Cerebellar nuclear complex (tissue), 1 donor: ENCODE results near the gene POMC.
"Not testable (repeated sequence)": the region's sequence is repeated elsewhere in the genome, so short reads cannot be mapped to it uniquely, and the experiment has no call there.

Experiments
- DNase-seq, 2 experiments: peaks; one replicate each; lab custom pipeline; 2025; lab: John Stamatoyannopoulos, UW

The POMC gene

DNA sequence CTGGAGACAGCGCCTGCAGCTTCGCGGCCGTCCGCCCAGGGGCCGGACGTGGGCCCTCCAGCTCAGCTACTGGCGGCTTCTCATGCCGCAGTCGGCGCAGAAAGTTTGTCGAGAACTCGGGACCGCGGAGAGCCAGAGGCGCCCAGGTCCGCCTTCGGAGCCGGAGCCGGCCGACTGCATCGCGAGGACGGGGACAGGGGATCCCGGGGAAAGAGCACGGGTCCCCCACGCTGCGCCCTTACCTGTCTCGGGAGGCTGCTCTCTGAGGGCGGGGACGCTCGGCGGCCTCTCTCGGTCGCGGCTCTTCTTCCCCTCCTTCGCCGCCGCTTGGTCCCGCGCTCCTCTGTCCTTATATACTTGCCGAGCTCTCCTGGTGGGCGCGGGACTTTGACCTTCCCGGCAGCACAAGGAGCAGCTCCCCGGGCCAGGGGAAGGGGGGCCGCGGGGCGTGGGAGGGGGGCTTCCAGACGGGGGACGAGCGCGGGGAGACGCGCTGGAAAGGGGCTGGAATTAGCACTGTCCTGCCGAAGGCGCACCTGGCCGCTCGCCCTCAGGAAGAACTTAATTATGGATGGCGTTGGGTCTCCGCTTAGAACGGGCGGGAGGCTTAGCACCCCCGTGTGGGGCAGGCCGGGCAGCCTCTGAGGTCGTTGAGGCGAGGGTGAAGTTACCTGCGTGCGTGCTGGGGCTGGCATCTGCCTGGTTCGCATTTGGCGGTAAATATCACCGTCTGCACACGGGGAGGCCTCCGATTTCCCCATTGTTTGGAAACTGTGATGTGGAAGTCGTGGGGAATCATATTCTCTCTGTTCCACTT lies at the start of gene POMC:
Gene POMC (minus strand): TSS at position 325 of the 817 bp plus-strand sequence. CDS start 3,808 bp downstream, outside the sequence.
- DNase-seq = no peak

DNA sequence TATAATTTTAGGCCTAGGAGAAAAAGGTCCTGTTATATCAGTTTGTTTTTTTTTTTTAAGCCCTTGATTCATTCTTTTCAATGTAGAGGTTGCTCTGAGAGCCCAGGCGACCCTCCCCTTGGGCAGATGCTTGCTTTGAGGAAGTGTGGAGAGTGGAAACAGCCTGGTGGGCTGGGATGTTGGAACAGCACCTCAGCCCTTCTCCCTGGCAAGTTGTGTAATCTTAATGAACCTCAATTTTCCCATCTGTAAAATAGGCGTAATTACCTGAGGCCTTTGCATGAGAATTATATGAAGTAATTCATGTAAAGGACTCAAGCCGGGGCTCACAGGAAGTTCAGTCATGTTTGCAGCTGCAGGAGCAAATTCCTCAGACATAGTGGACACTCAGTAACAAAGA lies 49.7 kb upstream of the POMC start:
- no peak for DNase-seq

DNA sequence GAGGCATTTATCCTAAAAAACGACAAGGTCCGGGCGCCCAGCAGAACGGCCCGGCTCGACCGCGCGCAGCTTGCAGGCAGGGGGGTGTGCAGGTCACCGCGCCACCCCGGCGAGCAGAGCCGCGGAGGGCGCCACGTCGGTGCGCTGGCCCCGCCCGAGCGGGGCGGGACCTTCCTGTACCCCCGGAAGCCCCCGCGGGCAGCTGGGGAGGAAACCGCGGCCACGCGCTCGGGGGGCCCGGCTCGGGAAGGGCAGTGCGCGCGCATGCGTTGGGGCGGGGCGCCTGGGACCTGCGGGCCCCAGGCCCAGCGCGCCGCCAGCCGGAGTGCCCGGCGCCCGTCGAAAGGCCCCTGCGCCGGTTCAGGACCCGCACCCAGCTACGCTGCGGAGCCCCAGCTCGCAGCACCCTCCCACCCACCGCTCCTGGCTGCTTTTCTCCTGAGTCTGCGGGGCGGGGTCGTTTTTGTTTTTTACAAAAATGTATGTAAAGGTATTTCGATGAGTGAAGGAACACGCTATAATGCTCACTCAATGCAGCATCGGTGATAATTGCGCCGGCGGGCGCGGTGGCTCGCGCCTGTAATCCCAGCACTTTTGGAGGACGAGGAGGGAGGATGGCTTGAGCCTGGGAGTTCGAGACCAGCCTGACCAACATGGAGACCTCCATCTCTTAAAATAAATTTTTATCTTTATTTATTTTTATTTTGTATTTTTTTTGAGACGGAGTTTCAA lies 47.7 kb upstream of the POMC start:
- DNase-seq = no peak

DNA sequence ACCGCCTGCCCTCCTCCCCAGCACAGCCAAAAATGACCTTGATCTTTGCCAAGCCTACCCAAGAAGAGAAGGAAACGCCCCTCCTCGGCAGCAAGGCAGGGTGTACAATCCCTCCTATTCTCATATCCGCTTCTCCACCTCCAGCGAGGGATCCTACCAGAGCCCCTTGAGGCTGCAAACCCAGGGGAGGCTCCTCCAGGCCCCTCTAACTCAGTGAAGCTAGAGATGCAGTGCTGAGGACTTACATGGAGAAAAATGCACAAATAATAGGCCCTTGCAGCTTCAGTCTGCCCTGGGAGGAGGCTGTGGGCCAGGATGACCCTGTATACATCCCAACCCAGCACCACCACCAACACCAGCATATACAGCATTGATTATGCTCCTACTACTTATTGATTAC lies 46.9 kb upstream of the POMC start:
- no peak for DNase-seq

DNA sequence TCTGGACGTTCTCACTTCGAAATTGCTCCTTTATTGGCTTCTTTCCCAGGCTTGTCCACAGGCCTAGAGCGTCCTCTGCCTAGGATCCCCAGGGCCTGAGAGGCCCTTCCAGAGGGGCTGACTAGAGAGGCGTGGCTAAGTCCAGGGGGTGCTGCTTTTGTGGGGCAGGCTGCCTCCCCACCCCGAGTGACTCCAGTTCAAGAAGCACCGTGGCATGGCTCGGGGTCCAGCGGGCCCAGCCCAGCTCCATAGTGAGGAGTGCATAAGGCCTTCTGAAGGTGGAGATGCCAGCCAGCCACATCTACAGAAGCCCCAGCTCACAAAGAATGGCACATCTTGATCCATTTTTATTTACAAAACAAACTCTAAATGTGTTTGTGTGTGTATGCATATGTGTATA lies 44.8 kb upstream of the POMC start:
- DNase-seq = no peak

DNA sequence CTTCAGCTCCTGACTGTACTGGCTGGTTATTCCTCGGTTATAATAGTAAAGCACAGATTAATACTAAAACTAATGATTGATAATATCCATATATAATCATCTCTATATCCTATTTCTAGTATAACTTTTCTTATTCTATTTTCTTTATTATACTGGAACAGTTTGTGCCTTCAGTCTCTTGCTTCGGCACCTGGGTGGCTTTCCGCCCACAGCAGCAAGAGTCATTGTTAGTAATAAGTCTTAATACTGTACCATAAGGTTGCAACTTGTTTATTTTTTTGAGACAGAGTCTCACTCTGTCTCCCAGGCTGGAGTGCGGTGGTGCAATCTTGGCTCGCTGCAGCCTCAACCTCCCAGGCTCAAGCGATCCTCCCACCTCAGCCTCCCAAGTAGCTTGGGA lies 42.5 kb upstream of the POMC start:
- not testable (repeated sequence) for DNase-seq

DNA sequence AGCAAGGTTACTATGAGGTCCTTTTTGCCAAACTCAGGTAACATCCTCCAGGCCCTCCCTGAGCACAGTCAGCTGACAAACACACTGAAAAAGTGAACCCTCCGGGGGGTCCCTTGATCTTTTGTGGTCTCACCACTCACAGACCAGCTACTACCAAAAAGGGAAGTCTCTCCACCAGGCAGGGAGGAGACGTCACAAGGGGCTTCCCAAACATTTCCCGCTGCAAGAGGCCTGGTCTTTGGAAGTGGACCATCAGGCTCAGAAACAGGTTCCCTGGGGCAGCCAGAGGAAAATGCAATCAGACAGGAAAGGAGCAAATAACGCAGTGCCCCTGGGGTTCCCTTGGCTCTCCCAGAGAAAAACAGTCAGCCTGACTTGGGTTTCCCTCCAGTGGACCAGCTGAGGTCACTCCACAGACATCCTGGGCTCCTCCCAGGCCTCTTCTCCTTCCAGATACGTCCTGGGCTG lies 38.7 kb upstream of the POMC start:
- DNase-seq = no peak

DNA sequence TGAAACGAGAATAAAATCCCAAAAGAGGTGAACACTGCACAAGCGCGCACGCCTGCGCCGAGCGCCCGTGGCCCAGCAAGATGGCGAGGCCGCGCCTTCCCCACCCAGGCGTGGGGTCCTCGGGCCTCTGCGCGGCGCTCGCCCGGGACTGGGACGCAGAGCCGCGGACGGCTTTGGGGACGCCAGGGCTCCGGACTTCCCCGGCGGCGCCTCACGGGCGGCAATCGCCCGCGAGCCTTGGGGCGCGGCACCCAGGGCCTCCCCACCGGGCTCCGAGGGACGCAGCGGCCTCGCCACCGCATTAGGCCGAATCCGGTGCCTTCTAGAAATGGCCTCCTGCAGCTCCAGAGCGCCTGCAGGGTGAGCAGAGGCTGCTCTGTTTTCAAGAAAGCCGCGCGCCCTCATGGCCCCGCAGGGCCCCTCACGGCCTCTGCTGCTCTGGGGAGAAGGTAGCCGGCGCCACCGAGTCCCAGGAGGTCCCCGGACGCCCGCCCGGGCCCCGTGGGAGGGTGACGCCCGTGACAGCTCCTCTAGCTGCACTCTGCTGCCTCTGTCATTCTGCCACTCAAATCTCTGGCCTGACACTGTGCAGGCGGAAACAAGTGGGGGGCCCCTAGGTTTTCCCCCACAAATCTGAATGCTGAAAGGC lies 35.9 kb upstream of the POMC start:
- no peak for DNase-seq

DNA sequence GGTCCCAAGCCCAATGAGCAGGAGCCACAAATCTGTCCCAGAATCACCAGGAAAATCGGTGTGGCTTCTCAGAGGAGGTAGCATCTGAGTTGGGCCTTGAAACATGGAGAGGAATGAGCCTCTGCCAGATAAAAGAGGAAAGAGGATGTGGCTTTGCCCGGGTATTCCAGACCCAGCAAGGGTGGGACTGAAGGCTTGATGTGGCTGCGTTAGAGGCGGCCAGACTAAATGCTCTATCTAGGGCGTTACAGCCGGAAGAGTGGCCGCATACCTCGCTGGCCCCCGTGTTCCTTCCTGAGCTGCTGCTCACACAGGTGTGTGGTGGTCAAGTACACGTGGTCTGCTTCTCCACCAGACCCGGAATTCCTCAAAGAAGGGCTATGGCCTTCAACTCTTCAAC lies 33.9 kb upstream of the POMC start:
- no peak for DNase-seq

DNA sequence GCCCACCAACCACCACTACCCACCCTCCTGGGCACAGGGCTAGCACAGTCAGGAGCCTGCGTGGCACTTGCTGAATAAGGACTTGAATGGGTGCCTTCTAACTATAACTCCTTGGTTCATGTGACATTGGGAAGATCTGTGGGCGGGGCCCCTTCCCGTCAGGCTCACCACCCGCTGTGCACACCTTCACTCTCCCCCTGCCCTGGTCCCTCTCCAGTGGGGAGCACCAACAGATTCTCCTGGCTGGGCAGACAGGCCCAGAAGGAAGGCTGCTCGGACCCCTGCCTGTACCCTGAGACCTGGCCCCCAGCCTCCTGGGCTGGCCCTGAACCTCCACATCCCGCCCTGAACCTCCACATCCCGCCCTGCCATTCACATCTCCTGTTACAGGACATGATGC lies 33.4 kb upstream of the POMC start:
- DNase-seq = no peak

DNA sequence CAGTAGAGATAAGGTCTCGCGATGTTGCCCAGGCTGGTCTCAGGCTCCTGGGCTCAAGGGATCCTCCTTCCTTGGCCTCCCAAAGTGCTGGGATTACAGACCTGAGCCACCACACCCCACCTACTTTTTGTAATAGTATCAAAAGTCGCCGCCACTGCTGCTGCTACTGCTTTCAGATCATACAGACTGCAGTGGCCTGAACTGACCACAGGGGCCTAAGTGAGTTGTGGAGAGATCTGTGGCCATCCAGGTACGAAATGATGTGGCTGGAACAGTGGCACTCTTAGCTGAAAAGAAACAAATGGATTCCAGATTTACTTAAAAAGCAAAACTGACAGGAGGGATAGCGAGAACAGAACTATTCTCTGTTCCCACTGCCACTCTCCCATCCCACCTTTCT lies 32.9 kb upstream of the POMC start:
- no peak for DNase-seq

DNA sequence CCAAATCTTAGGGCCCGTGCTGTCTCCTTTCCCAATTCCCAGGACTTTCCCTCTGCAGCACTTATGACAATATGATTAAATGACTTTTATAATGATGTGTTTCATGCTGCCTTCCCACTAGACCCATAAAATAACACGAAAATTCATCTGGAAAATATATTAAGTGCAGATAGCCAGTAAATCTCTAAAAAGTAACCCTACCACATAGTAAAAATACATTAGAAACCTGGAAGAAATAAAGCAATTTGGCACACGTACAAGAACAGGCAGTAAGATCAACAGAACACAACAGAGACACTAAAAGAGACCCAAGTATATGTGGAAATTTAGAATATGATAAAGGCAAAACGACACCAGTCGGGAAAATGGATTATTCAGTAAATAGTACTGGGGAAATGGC lies 30.2 kb upstream of the POMC start:
- no peak for DNase-seq

DNA sequence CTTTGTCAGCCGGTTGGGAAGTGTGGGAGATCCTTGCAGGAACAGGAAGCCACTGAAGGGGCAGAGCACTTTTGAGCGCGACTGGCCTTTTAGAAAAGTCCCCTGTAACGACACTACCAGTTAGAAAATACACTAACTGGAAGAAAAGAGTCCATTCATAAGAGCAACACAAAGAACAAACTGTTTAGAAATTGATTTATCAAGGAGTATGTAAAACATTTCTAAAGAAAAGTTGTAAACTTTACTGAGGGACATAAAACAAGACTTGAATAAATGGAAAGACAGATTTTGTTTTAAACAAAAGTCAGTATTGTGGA lies 29.8 kb upstream of the POMC start:
- no peak for DNase-seq

DNA sequence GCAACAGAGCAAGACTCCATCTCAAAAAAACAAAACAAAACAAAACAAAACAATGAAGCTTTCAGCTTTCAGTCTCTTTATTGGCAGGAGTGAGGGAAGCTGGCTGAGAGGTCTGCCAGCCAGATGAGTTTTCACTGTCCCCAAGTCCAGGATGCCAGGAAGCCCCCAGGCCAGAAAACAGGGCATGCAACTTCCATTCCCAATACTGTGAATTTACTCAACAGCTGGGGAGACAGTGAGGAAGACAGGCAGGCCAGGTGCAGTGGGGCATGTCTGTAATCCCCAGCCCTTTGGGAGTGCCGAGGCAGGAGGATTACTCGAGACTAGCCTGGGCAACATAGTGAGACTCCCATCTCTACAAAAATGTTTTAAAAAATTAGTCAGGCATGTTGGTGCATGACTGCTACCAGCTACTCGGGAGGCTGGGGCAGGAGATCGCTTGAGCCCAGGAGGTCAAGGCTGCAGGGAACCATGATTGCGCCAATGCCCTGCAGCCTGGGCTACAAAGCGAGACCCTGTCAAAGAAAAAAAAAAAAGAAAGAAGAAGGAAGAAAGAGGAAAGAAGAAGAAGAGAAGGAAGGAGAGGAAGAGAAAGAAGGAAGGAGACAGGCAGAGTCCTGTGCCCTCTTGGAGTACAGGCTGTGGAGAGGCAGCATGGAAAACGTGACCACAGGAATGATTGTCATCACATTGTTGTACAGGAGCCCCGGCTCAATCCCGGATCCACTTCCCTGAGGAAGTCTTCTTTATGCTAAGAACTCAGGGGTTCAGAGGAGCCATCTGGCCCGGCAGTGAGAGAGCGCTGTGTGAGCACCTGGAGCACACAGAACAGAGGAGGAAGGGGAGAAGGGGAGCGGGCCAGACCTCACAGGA lies 29.2 kb upstream of the POMC start:
- DNase-seq = no peak

DNA sequence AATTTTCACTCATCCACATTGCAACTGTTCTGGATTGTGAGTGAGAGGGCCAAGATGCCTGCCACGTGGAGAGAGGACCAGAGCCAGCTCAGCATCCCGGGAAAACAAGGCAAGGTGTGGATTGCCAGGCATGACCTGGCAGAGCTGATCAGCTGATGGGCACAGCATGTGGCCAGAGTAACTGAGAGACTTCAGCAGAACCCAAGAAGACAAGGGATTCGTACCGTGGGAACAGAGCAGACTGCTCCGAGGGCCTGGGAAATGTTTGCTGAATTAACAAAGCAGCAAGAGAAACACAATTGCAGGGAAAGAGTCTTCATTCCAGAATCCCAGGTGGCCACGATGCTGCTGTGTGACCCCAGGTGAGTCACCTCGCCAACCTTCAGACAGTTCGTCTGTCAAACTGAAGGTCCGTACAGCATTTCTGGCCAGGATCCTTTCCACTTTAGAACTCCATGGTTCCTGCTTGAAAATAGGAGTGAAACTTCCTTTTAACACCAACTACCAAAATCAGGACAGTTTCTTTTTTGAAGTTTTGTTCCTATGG lies 26.3 kb upstream of the POMC start:
- DNase-seq = no peak

DNA sequence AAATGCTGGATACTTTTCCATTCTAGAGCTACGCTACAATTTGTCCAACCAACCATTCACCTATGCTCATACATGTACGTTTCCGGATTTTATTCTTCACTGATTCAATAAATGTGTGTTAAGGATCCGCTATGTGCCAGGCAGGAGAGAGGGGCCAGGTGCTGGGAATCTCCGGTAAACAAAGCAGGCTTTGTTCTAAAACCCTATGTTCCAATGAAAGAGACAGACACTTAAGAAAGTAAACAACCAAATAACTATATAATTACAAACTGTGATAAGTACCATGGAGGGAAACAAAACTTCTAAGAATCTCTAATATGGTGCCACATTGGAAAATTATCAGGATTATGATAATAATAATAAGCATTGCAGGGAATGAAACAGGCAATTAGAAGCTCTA lies 22.2 kb upstream of the POMC start:
- DNase-seq = no peak

DNA sequence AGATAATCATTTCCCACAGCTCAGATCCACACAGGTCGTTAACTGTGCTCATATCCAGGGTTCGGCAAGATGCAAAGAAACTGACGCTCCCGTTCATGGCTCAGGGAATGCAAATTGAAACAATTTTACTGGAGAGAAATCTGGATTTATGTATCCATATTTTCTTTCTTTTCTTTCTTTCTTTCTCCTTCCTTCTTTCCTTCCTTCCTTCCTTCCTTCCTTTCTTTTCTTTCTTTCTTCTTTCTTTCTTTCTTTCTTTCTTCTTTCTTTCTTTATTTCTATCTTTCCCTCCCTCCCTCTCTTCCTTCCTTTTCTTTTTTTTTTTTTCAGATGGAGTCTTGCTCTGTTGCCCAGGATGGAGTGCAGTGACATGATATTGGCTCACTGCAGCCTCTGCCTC lies 20.0 kb upstream of the POMC start:
- DNase-seq = no peak

DNA sequence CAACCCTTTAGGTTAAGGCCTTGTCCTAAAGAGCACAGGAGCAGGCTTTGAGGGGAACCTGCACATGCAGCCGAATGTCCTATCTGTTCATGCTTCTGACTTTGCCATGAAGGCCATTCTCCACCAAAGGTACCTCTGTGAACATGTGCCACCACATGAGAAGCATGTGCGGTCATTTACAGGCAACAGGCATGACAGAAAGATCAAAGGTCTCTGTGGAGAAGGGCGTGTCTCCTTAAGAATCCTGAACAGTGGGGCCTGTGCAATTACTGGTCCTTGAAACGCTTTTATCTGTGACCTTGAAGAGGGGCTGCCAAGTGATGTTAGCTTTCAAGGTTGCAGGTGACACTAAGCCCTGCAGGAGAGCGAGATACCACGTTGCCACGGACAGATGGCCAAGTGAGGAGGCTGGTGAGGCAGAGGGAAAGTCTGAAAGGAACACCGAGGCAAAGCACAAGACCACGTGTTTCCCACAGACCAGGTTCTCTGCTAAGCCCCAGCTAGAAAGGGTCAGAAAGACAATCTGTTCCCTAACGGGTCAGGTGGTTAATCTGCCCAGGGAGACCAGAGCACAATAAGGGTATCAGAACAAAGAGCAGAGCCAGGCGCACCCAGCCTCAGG lies 19.5 kb upstream of the POMC start:
- no peak for DNase-seq

DNA sequence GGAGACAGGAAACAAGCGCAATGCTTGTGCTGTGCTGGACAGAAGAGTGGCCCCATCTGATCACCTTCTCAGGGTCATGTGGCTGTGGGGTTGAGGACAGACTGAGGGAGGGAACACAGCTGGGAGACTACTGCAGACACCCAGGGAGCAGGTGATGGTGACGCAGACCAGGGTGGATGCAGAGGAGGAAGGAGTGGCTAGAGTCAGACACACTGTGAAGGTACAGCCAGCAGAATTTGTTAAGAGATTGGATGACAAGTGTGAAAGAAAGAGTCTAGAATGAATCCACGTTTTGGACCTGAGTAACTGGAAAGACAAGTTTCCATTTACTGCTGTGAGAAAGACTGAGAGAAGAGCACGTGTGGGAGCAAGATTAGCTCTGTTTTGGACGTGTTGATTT lies 15.9 kb upstream of the POMC start:
- no peak for DNase-seq

DNA sequence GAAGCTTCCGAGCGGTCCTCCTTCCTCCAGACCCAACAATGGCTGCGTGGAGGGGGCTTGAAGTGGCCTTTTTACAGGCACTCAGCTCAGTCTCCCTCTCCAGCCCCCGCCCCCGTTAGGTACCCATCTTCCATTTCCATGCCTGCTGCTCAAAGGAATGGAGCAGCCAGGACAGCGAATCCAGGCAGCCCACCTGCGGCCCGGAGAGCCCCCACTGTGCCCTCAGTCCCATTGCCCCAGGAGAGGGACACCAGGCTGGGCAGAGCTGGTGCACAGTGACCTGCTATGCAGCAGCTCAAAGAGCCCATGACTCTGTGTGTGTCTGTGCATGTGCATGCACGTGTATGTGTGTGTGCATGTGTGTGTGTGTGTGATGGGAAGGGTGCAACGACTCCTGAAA lies 10.6 kb upstream of the POMC start:
- DNase-seq = no peak

DNA sequence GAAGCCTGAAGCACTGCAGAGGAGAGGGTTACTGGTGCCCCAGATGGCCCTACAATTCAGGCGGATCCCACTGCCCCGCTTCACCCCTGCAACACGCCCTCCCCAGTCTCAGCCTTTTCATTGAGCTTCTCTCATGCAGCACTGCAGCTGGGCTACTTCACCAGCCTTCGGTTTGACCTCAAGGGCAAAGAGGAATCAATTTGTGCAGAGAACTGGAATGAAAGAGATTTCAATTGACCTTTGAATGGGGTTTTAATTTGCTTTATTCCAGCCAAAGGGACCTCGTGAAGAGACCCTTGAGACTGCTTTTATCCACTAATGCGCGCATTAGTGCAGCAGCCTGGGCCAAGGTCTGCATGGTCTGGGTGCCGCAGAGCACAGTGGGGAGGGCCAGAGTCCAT lies 8.8 kb upstream of the POMC start:
- DNase-seq = no peak
